ENCODE data around the gene GPC6.

- TF ChIP-seq CTCF (IDR thresholded peaks at IDR 0.05) (no peak), POLR2AphosphoS5 (IDR thresholded peaks at IDR 0.05) (no peak), POLR2A (IDR thresholded peaks at IDR 0.05) (no peak), EP300 (IDR thresholded peaks at IDR 0.05) (no peak)
Measured at GRCh38 chr13:93903909-93904308, 677.3 kb downstream of the GPC6 start.
